ENCODE data around the gene CPE. TPM values are rescaled to one million over a fixed set of nuclear protein-coding genes. Genes with fewer than 3 reads are reported as not detected.
A peak's percentile ranks its signal among the peaks of the same experiment; 100 is the strongest.

CPE gene
- total RNA-seq, 2 donors from 2014 or later: 56.8 to 93.6 TPM

- Histone ChIP-seq H3K27ac (no peak overlapping the region), H3K27me3 (no peaks in the 10 kb centered on the region), H3K36me3 (peaks cover 5% of the 10 kb centered on the region), H3K9me3 (no peaks in the 10 kb centered on the region), H3K4me3 (no peak overlapping the region), H3K4me1 (no peaks in the 10 kb centered on the region)
- DNase-seq (ENCODE audit: low spot score): no peak
- TF ChIP-seq, protein P1, sequence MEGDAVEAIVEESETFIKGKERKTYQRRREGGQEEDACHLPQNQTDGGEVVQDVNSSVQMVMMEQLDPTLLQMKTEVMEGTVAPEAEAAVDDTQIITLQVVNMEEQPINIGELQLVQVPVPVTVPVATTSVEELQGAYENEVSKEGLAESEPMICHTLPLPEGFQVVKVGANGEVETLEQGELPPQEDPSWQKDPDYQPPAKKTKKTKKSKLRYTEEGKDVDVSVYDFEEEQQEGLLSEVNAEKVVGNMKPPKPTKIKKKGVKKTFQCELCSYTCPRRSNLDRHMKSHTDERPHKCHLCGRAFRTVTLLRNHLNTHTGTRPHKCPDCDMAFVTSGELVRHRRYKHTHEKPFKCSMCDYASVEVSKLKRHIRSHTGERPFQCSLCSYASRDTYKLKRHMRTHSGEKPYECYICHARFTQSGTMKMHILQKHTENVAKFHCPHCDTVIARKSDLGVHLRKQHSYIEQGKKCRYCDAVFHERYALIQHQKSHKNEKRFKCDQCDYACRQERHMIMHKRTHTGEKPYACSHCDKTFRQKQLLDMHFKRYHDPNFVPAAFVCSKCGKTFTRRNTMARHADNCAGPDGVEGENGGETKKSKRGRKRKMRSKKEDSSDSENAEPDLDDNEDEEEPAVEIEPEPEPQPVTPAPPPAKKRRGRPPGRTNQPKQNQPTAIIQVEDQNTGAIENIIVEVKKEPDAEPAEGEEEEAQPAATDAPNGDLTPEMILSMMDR (IDR thresholded peaks at IDR 0.05): no peak
These were observed 33.0 kb upstream of the CPE start for GRCh38 chr4:165345666-165346417.

DNA sequence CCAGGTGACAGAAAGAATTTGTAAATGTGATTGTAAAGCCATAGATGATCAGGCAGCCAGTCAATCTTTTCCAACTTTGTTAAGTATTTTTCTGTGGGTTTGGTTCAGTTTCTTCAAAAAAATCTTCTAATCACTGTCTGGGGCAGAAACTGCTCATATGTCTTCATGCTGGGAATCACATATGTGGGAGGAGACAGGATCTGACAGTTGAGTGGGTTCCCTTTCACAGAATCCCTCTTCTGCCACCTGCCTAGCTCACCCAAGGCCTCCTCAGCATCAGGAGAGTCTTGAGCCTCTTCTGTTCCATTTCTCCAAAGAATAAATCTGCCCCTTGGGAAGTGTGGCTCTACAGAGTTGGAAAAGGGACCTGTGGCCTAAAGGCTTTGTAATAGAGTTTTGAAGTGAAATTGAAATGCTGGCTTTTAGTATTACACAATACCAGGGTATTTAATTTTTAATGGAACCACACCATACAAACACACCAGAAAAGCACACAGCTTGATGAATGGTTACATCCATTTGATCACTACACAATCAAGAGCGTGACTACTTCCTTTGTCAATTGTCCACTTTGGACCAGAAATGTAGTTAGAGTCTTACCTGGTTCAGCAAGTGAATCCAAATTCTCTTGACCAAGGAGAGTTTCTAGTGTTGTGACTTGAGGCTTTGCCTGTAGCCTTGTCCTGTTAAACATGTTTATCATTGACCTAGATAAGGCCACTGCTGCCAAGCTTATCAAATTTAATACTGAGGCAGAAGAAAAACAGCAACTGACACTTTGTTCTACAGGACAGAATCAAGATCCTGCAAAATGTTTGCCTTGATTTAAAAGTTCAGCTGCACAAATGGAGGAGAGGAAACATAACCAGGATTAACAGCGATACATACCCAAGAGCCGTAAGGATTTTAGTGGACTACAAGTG lies 30.9 kb upstream of the CPE start:
- no peak overlapping the region for H3K27ac ChIP-seq
- H3K4me1 ChIP-seq: no peaks in the 10 kb centered on the region
- no peaks in the 10 kb centered on the region for H3K9me3 ChIP-seq
- TF ChIP-seq, protein P1 (IDR thresholded peaks at IDR 0.05): no peak
- H3K4me3 ChIP-seq: no peak overlapping the region
- no peaks in the 10 kb centered on the region for H3K36me3 ChIP-seq
- no peak for DNase-seq (ENCODE audit: low spot score)
- no peaks in the 10 kb centered on the region for H3K27me3 ChIP-seq

DNA sequence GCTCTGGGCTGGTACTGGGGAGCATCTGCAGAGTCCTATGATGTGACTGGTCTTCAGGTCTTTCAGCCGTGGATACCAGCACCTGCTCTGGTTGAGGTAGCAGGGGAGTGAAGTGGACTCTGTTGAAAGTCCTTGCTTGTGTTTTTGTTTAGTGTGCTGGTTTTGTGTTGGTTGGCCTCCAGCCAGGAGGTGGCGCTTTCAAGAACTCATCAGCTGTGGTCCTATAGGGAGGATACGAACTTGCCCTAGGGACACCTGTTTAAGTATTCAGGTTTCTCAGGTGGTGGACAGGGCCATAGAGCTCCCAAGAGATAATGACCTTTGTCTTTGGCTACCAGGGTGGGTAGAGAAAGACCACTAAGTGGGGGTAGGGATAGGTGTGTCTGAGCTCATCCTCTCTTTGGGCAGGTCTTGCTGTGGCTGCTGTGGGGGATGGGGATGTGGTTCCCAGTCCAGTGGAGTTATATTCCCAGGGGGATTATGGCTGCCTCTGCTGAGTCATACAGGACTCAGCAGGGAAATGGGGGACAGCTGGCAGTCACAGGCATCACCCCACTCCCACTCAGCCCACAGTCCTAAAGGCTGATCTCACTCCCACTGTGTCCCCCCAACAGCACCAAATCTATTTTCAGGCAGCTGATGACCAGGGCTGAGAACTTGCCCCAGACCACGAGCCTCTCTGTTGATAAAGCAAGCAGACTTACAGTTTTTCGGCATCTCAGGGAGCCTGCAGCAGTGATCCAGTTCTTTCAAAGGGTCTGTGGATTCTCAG lies 27.3 kb upstream of the CPE start:
- TF ChIP-seq, protein P1 (IDR thresholded peaks at IDR 0.05): no peak

DNA sequence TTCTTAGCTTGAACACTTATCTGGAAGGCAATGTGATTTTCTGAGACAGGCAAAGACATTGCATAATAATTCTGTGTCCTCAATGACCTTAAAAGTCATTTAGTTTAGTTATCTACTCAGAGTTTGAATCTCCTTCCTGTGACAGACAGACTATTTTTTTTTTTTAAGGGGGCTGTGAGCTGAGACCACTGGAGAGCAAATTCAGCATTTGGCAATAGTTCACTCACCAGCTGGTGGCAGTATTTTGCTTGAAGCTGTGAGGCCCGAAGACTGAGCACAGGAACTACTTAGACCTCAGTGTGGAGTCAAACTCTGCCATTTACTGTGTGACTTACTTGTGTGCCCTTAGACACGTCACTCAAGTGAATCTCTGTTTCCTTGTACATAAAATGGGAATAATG lies 22.9 kb upstream of the CPE start:
- Histone ChIP-seq H3K27ac (no peak overlapping the region), H3K27me3 (no peaks in the 10 kb centered on the region), H3K36me3 (no peaks in the 10 kb centered on the region), H3K9me3 (no peaks in the 10 kb centered on the region), H3K4me3 (no peak overlapping the region), H3K4me1 (no peaks in the 10 kb centered on the region)
- DNase-seq (ENCODE audit: low spot score): no peak
- TF ChIP-seq, protein P1 (IDR thresholded peaks at IDR 0.05): peak in 1 of 2 donors; percentile 57

More for the DNA sequence above, 27.3 kb upstream of the CPE start:
- no peak overlapping the region for H3K4me3 ChIP-seq
- no peaks in the 10 kb centered on the region for H3K9me3 ChIP-seq
- H3K27me3 ChIP-seq: no peaks in the 10 kb centered on the region
- DNase-seq (ENCODE audit: low spot score): no peak
- H3K27ac ChIP-seq: no peak overlapping the region
- H3K4me1 ChIP-seq: no peaks in the 10 kb centered on the region
- no peaks in the 10 kb centered on the region for H3K36me3 ChIP-seq

DNA sequence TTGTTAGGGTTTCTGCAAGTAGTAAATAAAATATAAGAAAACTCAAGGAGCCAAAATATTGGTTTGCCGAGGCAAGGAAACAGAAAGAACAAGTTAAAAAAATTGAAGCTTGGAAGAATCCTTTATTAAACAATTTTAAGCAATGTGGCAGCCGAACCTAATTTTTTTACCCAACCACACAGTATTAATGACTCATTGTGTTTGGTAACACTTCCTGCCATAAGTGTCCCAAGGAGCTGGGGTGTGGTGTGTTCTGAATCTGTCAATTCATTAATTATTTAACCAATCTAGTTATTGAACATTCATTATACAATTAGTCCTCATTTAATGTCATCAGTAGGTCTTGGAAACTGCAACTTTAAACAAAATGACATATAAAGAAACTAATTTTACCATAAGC lies 19.3 kb upstream of the CPE start:
- no peaks in the 10 kb centered on the region for H3K27me3 ChIP-seq
- no peaks in the 10 kb centered on the region for H3K4me1 ChIP-seq
- no peaks in the 10 kb centered on the region for H3K9me3 ChIP-seq
- no peak overlapping the region for H3K4me3 ChIP-seq
- no peak for DNase-seq (ENCODE audit: low spot score)
- H3K36me3 ChIP-seq: no peaks in the 10 kb centered on the region
- TF ChIP-seq, protein P1 (IDR thresholded peaks at IDR 0.05): no peak
- H3K27ac ChIP-seq: no peak overlapping the region
